ENCODE results near the gene AVEN. TPM values are rescaled to one million over a fixed set of nuclear protein-coding genes. Genes with fewer than 3 reads are reported as not detected.

The AVEN gene
- total and polyA plus RNA-seq, 2 experiments from 2014 or later, result 7.7 to 10.3 TPM

DNA sequence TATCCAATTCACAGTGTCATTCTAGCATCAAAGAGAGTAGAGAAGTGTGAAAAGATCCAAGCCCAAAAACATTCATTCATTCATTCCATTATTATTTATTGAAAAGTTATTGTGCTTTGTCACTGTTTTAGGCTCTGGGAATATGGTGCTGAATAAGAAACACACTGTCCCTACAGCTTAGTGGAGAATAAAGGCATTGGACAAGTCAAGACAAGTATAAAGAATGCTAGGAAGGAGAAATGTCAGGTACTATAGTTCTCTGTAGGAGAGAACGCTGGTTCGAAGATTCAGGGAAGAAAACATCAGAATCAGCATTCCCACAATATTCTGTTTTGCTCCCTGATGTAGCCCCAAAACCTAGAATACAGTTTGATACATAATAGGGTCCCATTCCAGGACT lies 199.5 kb downstream of the AVEN start (continued):
- TF ChIP-seq EZH2 (IDR thresholded peaks at IDR 0.05; ENCODE audit: low read depth, unreplicated experiment) (no peak), ZNF331 (CRISPR knock-in tag; IDR thresholded peaks at IDR 0.05; ENCODE audit: low read depth) (no peak), POLR2AphosphoS5 (IDR thresholded peaks at IDR 0.05; ENCODE audit: low read depth) (no peak), STAT1 (IDR thresholded peaks at IDR 0.05; ENCODE audit: unreplicated experiment) (no peak), NANOG (IDR thresholded peaks at IDR 0.05; ENCODE audit: borderline replicate concordance) (no peak), JUNB (IDR thresholded peaks at IDR 0.05; ENCODE audit: unreplicated experiment) (no peak), ZNF114 (CRISPR knock-in tag; IDR thresholded peaks at IDR 0.05) (no peak), EZH2phosphoT487 (IDR thresholded peaks at IDR 0.05; ENCODE audit: unreplicated experiment) (no peak)
- TF ChIP-seq, protein P1, sequence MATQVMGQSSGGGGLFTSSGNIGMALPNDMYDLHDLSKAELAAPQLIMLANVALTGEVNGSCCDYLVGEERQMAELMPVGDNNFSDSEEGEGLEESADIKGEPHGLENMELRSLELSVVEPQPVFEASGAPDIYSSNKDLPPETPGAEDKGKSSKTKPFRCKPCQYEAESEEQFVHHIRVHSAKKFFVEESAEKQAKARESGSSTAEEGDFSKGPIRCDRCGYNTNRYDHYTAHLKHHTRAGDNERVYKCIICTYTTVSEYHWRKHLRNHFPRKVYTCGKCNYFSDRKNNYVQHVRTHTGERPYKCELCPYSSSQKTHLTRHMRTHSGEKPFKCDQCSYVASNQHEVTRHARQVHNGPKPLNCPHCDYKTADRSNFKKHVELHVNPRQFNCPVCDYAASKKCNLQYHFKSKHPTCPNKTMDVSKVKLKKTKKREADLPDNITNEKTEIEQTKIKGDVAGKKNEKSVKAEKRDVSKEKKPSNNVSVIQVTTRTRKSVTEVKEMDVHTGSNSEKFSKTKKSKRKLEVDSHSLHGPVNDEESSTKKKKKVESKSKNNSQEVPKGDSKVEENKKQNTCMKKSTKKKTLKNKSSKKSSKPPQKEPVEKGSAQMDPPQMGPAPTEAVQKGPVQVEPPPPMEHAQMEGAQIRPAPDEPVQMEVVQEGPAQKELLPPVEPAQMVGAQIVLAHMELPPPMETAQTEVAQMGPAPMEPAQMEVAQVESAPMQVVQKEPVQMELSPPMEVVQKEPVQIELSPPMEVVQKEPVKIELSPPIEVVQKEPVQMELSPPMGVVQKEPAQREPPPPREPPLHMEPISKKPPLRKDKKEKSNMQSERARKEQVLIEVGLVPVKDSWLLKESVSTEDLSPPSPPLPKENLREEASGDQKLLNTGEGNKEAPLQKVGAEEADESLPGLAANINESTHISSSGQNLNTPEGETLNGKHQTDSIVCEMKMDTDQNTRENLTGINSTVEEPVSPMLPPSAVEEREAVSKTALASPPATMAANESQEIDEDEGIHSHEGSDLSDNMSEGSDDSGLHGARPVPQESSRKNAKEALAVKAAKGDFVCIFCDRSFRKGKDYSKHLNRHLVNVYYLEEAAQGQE (IDR thresholded peaks at IDR 0.05; ENCODE audit: unreplicated experiment), result no peak
- TF ChIP-seq, protein P2, sequence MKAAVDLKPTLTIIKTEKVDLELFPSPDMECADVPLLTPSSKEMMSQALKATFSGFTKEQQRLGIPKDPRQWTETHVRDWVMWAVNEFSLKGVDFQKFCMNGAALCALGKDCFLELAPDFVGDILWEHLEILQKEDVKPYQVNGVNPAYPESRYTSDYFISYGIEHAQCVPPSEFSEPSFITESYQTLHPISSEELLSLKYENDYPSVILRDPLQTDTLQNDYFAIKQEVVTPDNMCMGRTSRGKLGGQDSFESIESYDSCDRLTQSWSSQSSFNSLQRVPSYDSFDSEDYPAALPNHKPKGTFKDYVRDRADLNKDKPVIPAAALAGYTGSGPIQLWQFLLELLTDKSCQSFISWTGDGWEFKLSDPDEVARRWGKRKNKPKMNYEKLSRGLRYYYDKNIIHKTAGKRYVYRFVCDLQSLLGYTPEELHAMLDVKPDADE (IDR thresholded peaks at IDR 0.05), result no peak
- TF ChIP-seq, protein P3, sequence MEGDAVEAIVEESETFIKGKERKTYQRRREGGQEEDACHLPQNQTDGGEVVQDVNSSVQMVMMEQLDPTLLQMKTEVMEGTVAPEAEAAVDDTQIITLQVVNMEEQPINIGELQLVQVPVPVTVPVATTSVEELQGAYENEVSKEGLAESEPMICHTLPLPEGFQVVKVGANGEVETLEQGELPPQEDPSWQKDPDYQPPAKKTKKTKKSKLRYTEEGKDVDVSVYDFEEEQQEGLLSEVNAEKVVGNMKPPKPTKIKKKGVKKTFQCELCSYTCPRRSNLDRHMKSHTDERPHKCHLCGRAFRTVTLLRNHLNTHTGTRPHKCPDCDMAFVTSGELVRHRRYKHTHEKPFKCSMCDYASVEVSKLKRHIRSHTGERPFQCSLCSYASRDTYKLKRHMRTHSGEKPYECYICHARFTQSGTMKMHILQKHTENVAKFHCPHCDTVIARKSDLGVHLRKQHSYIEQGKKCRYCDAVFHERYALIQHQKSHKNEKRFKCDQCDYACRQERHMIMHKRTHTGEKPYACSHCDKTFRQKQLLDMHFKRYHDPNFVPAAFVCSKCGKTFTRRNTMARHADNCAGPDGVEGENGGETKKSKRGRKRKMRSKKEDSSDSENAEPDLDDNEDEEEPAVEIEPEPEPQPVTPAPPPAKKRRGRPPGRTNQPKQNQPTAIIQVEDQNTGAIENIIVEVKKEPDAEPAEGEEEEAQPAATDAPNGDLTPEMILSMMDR (conservative IDR thresholded peaks at IDR 0.05; ENCODE audit: low read depth in 2 of 2), result no peak

DNA sequence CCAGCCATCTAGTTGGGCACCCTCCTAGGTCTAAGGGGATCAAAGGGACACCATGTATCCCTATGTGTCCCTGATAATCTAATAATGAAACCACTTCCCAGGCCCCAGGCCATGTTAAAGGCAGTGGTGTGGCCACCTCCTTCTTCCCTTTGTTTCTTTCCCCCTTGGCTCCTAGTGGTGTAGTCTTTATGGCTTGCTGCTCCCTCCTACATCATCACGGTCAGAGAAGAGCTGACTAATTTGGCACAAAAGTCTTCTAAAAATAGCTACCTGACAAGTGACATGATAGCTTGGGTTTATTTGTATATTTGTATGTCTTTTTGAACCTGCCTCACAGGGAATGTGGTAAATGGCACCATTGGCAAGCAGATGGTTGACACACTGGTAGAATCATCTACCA lies 201.7 kb downstream of the AVEN start:
- no peak overlapping the region for H3K4me3 Mint-ChIP-seq
- H3K36me3 Mint-ChIP-seq (ENCODE audit: low read depth), result peaks cover 3% of the 10 kb centered on the region; the same call in 1 of the 3 replicates
- no peak overlapping the region for H3K27ac Mint-ChIP-seq
- TF ChIP-seq STAT1 (IDR thresholded peaks at IDR 0.05; ENCODE audit: unreplicated experiment), result no peak
- TF ChIP-seq, protein P4, sequence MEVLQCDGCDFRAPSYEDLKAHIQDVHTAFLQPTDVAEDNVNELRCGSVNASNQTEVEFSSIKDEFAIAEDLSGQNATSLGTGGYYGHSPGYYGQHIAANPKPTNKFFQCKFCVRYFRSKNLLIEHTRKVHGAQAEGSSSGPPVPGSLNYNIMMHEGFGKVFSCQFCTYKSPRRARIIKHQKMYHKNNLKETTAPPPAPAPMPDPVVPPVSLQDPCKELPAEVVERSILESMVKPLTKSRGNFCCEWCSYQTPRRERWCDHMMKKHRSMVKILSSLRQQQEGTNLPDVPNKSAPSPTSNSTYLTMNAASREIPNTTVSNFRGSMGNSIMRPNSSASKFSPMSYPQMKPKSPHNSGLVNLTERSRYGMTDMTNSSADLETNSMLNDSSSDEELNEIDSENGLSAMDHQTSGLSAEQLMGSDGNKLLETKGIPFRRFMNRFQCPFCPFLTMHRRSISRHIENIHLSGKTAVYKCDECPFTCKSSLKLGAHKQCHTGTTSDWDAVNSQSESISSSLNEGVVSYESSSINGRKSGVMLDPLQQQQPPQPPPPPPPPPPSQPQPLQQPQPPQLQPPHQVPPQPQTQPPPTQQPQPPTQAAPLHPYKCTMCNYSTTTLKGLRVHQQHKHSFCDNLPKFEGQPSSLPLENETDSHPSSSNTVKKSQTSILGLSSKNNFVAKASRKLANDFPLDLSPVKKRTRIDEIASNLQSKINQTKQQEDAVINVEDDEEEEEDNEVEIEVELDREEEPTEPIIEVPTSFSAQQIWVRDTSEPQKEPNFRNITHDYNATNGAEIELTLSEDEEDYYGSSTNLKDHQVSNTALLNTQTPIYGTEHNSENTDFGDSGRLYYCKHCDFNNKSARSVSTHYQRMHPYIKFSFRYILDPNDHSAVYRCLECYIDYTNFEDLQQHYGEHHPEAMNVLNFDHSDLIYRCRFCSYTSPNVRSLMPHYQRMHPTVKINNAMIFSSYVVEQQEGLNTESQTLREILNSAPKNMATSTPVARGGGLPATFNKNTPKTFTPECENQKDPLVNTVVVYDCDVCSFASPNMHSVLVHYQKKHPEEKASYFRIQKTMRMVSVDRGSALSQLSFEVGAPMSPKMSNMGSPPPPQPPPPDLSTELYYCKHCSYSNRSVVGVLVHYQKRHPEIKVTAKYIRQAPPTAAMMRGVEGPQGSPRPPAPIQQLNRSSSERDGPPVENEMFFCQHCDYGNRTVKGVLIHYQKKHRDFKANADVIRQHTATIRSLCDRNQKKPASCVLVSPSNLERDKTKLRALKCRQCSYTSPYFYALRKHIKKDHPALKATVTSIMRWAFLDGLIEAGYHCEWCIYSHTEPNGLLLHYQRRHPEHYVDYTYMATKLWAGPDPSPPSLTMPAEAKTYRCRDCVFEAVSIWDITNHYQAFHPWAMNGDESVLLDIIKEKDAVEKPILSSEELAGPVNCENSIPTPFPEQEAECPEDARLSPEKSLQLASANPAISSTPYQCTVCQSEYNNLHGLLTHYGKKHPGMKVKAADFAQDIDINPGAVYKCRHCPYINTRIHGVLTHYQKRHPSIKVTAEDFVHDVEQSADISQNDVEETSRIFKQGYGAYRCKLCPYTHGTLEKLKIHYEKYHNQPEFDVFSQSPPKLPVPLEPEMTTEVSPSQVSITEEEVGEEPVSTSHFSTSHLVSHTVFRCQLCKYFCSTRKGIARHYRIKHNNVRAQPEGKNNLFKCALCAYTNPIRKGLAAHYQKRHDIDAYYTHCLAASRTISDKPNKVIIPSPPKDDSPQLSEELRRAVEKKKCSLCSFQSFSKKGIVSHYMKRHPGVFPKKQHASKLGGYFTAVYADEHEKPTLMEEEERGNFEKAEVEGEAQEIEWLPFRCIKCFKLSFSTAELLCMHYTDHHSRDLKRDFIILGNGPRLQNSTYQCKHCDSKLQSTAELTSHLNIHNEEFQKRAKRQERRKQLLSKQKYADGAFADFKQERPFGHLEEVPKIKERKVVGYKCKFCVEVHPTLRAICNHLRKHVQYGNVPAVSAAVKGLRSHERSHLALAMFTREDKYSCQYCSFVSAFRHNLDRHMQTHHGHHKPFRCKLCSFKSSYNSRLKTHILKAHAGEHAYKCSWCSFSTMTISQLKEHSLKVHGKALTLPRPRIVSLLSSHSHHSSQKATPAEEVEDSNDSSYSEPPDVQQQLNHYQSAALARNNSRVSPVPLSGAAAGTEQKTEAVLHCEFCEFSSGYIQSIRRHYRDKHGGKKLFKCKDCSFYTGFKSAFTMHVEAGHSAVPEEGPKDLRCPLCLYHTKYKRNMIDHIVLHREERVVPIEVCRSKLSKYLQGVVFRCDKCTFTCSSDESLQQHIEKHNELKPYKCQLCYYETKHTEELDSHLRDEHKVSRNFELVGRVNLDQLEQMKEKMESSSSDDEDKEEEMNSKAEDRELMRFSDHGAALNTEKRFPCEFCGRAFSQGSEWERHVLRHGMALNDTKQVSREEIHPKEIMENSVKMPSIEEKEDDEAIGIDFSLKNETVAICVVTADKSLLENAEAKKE (CRISPR knock-in tag; IDR thresholded peaks at IDR 0.05), result no peak
- TF ChIP-seq, protein P2 (IDR thresholded peaks at IDR 0.05), result no peak
- no peak for TF ChIP-seq POLR2AphosphoS5 (IDR thresholded peaks at IDR 0.05; ENCODE audit: low read depth)

More for the DNA sequence above, 201.7 kb downstream of the AVEN start:
- Histone ChIP-seq H2AFZ (no peak overlapping the region), H3K4me3 (no peak overlapping the region), H3K9me2 (ENCODE audit: insufficient read depth) (peaks cover 25% of the 10 kb centered on the region), H3K27ac (ENCODE audit: low read depth) (no peak overlapping the region), H3K79me2 (replicated peaks; ENCODE audit: insufficient read depth) (no peaks in the 10 kb centered on the region), H4K20me1 (replicated peaks; ENCODE audit: insufficient read depth) (no peaks in the 10 kb centered on the region), H3K4me2 (no peak overlapping the region), H3K4me1 (ENCODE audit: insufficient read depth) (peaks cover 14% of the 10 kb centered on the region), H3K36me3 (ENCODE audit: insufficient read depth) (no peaks in the 10 kb centered on the region), H3K27me3 (ENCODE audit: insufficient read depth) (no peaks in the 10 kb centered on the region), H3F3A (replicated peaks; ENCODE audit: low read depth) (no peaks in the 10 kb centered on the region)
- ATAC-seq, result no peak
- H3K4me1 Mint-ChIP-seq, result peaks cover 30% of the 10 kb centered on the region
- H3K9me3 Mint-ChIP-seq, result no peaks in the 10 kb centered on the region
- peaks cover 8% of the 10 kb centered on the region for H3K27me3 Mint-ChIP-seq (ENCODE audit: insufficient read depth, low read depth, poor library complexity)
- DNase-seq (ENCODE audit: low spot score), result no peak

All from GM23338 (cell line).